Fibroblast of lung (primary cell): Measurements from ENCODE around the gene GDF11.

Source experiments
- CTCF ChIP-seq, 2 donors: IDR thresholded peaks in 1 of 2; conservative IDR thresholded peaks in 1 of 2; 1 replicate in 1 of 2; 2 replicates in 1 of 2; pipeline ENCODE4 v1.5.1; 2011 to 2012; ENCODE audit warnings: low read length in 2 of 2, control low read depth in 1 of 2, inconsistent platforms in 1 of 2, low read depth in 1 of 2, mild to moderate bottlenecking in 1 of 2
- EZH2 ChIP-seq: IDR thresholded peaks from 2 replicates; pipeline ENCODE4 v1.5.1; 2012; ENCODE audit warnings: low read length, control low read depth, mild to moderate bottlenecking; ENCODE audit errors: missing control alignments

- TF ChIP-seq EZH2, result no peak
- TF ChIP-seq CTCF (conservative IDR thresholded peaks at IDR 0.05 in 1 of 2, IDR thresholded peaks at IDR 0.05 in 1 of 2; ENCODE audit: low read depth in 1 of 2, low read length in 2 of 2), result no peak
Observed at GRCh38 chr12:55736076-55736475, 6.8 kb upstream of the GDF11 start.
